Stimulated activated CD4-positive, alpha-beta T cell treated with anti-CD3 and anti-CD28 coated beads, Interleukin-1b, Interleukin-23, amount 100 ng/mL, for 48 hours (primary cell): ENCODE results near the gene ETFA.
A peak's percentile ranks its signal among the peaks of the same experiment; 100 is the strongest.

Experiments used
- DNase-seq: peaks from one replicate; pipeline ENCODE4 v3.0.0-alpha.2; 2020

ETFA gene

GRCh38 chr15:76340198-76340802 is 29.0 kb upstream of the ETFA start:
- no peak for DNase-seq

GRCh38 chr15:76339305-76340197 is 28.3 kb upstream of the ETFA start:
- no peak for DNase-seq

GRCh38 chr15:76338486-76339304 is 27.4 kb upstream of the ETFA start:
- no peak for DNase-seq

GRCh38 chr15:76337696-76338485 is 26.6 kb upstream of the ETFA start:
- DNase-seq, result no peak

GRCh38 chr15:76337059-76337695 is 25.9 kb upstream of the ETFA start:
- DNase-seq, result no peak

- peak; percentile 81 for DNase-seq
These were observed 25.2 kb upstream of the ETFA start, which contains the start of gene ISL2 for GRCh38 chr15:76336254-76337058. Gene ISL2, plus strand, starts transcription at chr15:76336773. Its CDS starts 111 bp downstream, at chr15:76336884.

- DNase-seq, result no peak
These were observed 24.3 kb upstream of the ETFA start for GRCh38 chr15:76335307-76336253.

GRCh38 chr15:76334438-76335306 is 23.4 kb upstream of the ETFA start:
- DNase-seq, result no peak

GRCh38 chr15:76333720-76334437 is 22.6 kb upstream of the ETFA start:
- DNase-seq, result no peak

GRCh38 chr15:76333309-76333708 is 22.0 kb upstream of the ETFA start:
- DNase-seq, result no peak

GRCh38 chr15:76332796-76333195 is 21.5 kb upstream of the ETFA start:
- no peak for DNase-seq

- no peak for DNase-seq
These were observed 18.9 kb upstream of the ETFA start for GRCh38 chr15:76330080-76330680.

- no peak for DNase-seq
These were observed 17.7 kb upstream of the ETFA start for GRCh38 chr15:76328958-76329357.

- DNase-seq, result no peak
These were observed 16.9 kb upstream of the ETFA start for GRCh38 chr15:76328106-76328696.

GRCh38 chr15:76327191-76328105 is 16.2 kb upstream of the ETFA start:
- no peak for DNase-seq

- no peak for DNase-seq
These were observed 14.4 kb upstream of the ETFA start for GRCh38 chr15:76325704-76326103.
